Astrocyte (in vitro differentiated cells and primary cell): Measurements from ENCODE around the gene LCN10.

Experiments used
- CTCF ChIP-seq: IDR thresholded peaks from 2 replicates; pipeline ENCODE4 v1.5.1; 2011; ENCODE audit warnings: low read depth, mild to moderate bottlenecking, inconsistent platforms, low read length, moderate library complexity; ENCODE audit not compliant: insufficient read depth
- EZH2 ChIP-seq: IDR thresholded peaks from 2 replicates; pipeline ENCODE4 v1.6.1; 2012; ENCODE audit warnings: mild to moderate bottlenecking, low read length, inconsistent platforms; ENCODE audit not compliant: insufficient read depth

GRCh38 chr9:136722093-136722968 lies 20.4 kb downstream of the LCN10 start:
- TF ChIP-seq CTCF: no peak
- TF ChIP-seq EZH2: no peak
